RWPE1 (cell line): ENCODE data around the gene SMPDL3A.

Experiments used
- CTCF ChIA-PET: fragments of 350-600 bp; sonication (Branson Sonifier 250); formaldehyde crosslinking; extraction: SDS; loops from one replicate; lab custom pipeline; 2021; lab: Yijun Ruan, JAX
- POLR2A ChIA-PET: fragments of 400-600 bp; formaldehyde crosslinking; extraction: SDS; loops from one replicate; lab custom pipeline; 2020; ENCODE audit warnings: antibody characterized with exemption; ENCODE audit not compliant: low non-redundant PET; lab: Yijun Ruan, JAX
- DNase-seq: peaks from one replicate; pipeline ENCODE4 v3.0.0; 2012; ENCODE audit warnings: low spot score
- H3K27ac ChIP-seq: fragments of 450-650 bp; 2 replicates; pipeline ENCODE4 v1.5.1; 2017
- CTCF ChIP-seq: fragments of 450-650 bp; conservative IDR thresholded peaks from 2 replicates; pipeline ENCODE4 v1.5.1; 2017; ENCODE audit warnings: low read depth, mild to moderate bottlenecking

Gene SMPDL3A

GRCh38 chr6:122808121-122808885 lies 19.2 kb downstream of the SMPDL3A start:
- CTCF ChIA-PET: interaction anchor here (1.1 kb wide), 1 partner anchor 19 kb away, joined by 3 read pairs; no protein-coding TSS in a partner anchor
- DNase-seq: no peak
- H3K27ac ChIP-seq: no peak overlapping the region
- POLR2A ChIA-PET: no interaction called here
- no peak for TF ChIP-seq CTCF

- ChIA-PET POLR2A (no interaction called here), CTCF (interaction anchor here (1.1 kb wide), 1 partner anchor 19 kb away, joined by 3 read pairs; no protein-coding TSS in a partner anchor)
- H3K27ac ChIP-seq: no peak overlapping the region
- no peak for DNase-seq
- no peak for TF ChIP-seq CTCF
Measured at GRCh38 chr6:122809001-122809400, 19.9 kb downstream of the SMPDL3A start.

- H3K27ac ChIP-seq: no peak overlapping the region
- DNase-seq: no peak
- CTCF ChIA-PET: interaction anchor here (0.6 kb wide), 1 partner anchor 24 kb away, joined by 3 read pairs; no protein-coding TSS in a partner anchor
- no peak for TF ChIP-seq CTCF
- POLR2A ChIA-PET: no interaction called here
Measured at GRCh38 chr6:122809691-122810090, 20.6 kb downstream of the SMPDL3A start.

- no peak for DNase-seq
- POLR2A ChIA-PET: no interaction called here
- CTCF ChIA-PET: interaction anchor here (0.6 kb wide), 1 partner anchor 25 kb away, joined by 3 read pairs; no protein-coding TSS in a partner anchor
- H3K27ac ChIP-seq: no peak overlapping the region
- TF ChIP-seq CTCF: no peak
Measured at GRCh38 chr6:122810189-122810588, 21.1 kb downstream of the SMPDL3A start.

- no peak for TF ChIP-seq CTCF
- no peak for DNase-seq
- CTCF ChIA-PET: interaction anchor here (0.6 kb wide), 1 partner anchor 86 kb away, joined by 3 read pairs; no protein-coding TSS in a partner anchor
- no peak overlapping the region for H3K27ac ChIP-seq
- POLR2A ChIA-PET: no interaction called here
Measured at GRCh38 chr6:122817358-122817757, 28.3 kb downstream of the SMPDL3A start.

- ChIA-PET CTCF (interaction anchor here (0.6 kb wide), 2 partner anchors 17 to 86 kb away, joined by 3 to 8 read pairs; no protein-coding TSS in a partner anchor), POLR2A (no interaction called here)
Measured at GRCh38 chr6:122817766-122818165, 28.7 kb downstream of the SMPDL3A start.

More at GRCh38 chr6:122817766-122818165, 28.7 kb downstream of the SMPDL3A start:
- no peak overlapping the region for H3K27ac ChIP-seq
- no peak for DNase-seq
- TF ChIP-seq CTCF: no peak
